ENCODE results near the gene PFKFB2.

DNA sequence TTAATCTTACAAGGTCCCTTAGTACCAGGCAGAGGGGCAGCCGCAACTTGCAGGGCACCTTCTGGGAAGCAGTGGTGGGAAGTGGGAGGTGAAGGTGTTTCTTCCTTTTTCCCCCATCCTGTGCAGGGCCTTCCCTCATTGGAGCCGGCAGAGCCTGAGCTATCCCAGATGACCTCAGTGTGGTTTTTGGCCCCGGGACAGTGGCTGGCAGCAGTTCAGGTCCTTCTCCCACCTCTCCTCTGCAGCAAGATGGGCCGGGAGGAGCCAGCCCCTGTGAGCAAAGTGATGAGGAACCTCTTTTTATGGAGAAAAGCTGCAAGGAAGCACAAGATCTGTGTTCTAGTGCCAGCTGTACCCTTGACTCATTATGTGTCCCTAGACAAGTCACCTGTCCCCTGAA is 6.8 kb downstream of the PFKFB2 start:
- TF ChIP-seq SUZ12 (IDR thresholded peaks at IDR 0.05; ENCODE audit: extremely low read depth, insufficient read depth, insufficient read length) (no peak), YY1 (IDR thresholded peaks at IDR 0.05; ENCODE audit: insufficient read depth, insufficient read length) (no peak)

All from NT2/D1 (cell line).